ENCODE results near the gene CACHD1.
"Not testable (repeated sequence)": the region's sequence is repeated elsewhere in the genome, so short reads cannot be mapped to it uniquely, and the experiment has no call there.

Gene CACHD1

GRCh38 chr1:64511044-64511443, 41.1 kb downstream of the CACHD1 start:
- TF ChIP-seq CTCF (IDR thresholded peaks at IDR 0.05; ENCODE audit: low read length, missing control alignments), result no peak
- H3K4me3 ChIP-seq (replicated peaks; ENCODE audit: low read depth, low read length), result no peak overlapping the region
- no peak for DNase-seq (ENCODE audit: low read depth)

GRCh38 chr1:64512206-64512605, 42.3 kb downstream of the CACHD1 start:
- H3K4me3 ChIP-seq (replicated peaks; ENCODE audit: low read depth, low read length); DNase-seq (ENCODE audit: low read depth): not testable (repeated sequence)

GRCh38 chr1:64513545-64513944, 43.6 kb downstream of the CACHD1 start:
- TF ChIP-seq CTCF (IDR thresholded peaks at IDR 0.05; ENCODE audit: low read length, missing control alignments), result no peak

GRCh38 chr1:64514197-64514765, 44.4 kb downstream of the CACHD1 start:
- H3K4me3 ChIP-seq (replicated peaks; ENCODE audit: low read depth, low read length), result peak overlapping the region; percentile 19
- no peak for TF ChIP-seq CTCF (IDR thresholded peaks at IDR 0.05; ENCODE audit: low read length, missing control alignments)
- DNase-seq (ENCODE audit: low read depth), result peak; percentile 78

More at GRCh38 chr1:64513545-64513944, 43.6 kb downstream of the CACHD1 start:
- no peak overlapping the region for H3K4me3 ChIP-seq (replicated peaks; ENCODE audit: low read depth, low read length)
- no peak for DNase-seq (ENCODE audit: low read depth)

GRCh38 chr1:64515427-64515826, 45.5 kb downstream of the CACHD1 start:
- TF ChIP-seq CTCF (IDR thresholded peaks at IDR 0.05; ENCODE audit: low read length, missing control alignments), result no peak
- H3K4me3 ChIP-seq (replicated peaks; ENCODE audit: low read depth, low read length), result no peak overlapping the region
- DNase-seq (ENCODE audit: low read depth), result peak; percentile 87

- no peak overlapping the region for H3K4me3 ChIP-seq (replicated peaks; ENCODE audit: low read depth, low read length)
- no peak for DNase-seq (ENCODE audit: low read depth)
- no peak for TF ChIP-seq CTCF (IDR thresholded peaks at IDR 0.05; ENCODE audit: low read length, missing control alignments)
These were observed 46.4 kb downstream of the CACHD1 start for GRCh38 chr1:64516301-64516700.

GRCh38 chr1:64516803-64517568, 47.1 kb downstream of the CACHD1 start:
- DNase-seq (ENCODE audit: low read depth), result peak; percentile 50
- H3K4me3 ChIP-seq (replicated peaks; ENCODE audit: low read depth, low read length), result no peak overlapping the region
- TF ChIP-seq CTCF (IDR thresholded peaks at IDR 0.05; ENCODE audit: low read length, missing control alignments), result no peak
